HG02970 (cell line): Measurements from ENCODE around the gene MEST.
"Not testable (repeated sequence)": the region's sequence is repeated elsewhere in the genome, so short reads cannot be mapped to it uniquely, and the experiment has no call there.

Experiments
- ATAC-seq: cut with Tn5 transposase; IDR thresholded peaks from one replicate; pipeline ENCODE4 v1.9.1; 2021; ENCODE audit warnings: mild to moderate bottlenecking, moderate library complexity, moderate number of reproducible peaks; ENCODE audit not compliant: unreplicated experiment, low FRiP score

Gene MEST

DNA sequence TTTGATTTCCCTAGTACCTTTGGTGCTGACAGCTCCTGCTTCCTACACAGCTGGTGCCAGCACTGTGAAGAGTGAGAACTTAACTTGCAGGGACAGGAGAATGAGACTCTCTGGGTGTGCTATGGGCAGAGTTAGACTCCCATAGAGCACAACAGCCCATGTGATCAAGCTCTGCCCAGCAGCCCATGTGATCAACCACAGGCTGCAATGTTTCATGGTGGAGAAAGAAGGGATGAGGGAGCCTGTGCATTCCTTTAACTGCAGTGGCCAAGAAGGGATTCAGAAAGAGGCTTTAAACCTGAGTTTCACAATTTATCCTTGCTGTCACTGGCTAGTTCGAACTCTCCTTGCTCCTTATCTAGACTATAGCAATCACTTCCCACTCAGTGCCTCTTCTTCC, 10.0 kb upstream of the MEST start:
- ATAC-seq = no peak

DNA sequence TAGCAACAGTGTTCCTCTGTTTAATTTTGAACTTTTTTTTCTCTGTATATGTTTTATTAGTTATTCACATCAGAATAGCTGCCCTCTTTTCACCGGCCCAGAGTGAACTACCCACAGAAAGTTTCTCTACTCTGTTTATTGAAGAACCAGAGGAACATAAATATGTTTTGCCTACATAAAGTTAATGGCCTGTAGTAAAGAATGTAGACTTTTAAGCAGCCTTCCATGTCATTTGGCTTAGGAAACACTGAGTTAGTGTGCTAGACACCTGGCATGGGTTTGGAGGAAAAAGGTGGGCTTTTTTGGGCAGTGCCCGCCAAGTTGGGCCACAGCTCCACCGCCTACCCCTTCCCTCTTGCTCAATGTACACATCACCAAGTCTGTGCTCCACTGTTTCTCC, 8.9 kb upstream of the MEST start:
- ATAC-seq = no peak

DNA sequence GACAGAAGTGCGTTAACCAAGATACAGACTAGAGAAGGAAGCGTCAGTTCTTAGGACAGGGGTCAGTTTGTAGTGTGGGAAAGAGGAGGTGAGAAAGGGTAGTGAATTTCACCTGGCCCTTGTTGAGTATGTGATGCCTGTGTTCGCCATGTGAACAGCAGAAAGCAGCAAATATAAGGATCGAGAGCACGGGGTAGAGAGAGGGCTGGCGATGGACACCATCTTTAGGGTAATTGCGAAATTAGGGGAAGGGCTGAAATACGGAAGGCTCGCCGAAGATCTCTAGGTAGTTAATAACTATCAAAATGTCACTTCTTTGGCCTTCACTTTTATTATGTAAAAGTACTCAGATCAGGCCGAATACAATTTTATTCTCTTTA, 6.2 kb upstream of the MEST start:
- ATAC-seq = no peak

DNA sequence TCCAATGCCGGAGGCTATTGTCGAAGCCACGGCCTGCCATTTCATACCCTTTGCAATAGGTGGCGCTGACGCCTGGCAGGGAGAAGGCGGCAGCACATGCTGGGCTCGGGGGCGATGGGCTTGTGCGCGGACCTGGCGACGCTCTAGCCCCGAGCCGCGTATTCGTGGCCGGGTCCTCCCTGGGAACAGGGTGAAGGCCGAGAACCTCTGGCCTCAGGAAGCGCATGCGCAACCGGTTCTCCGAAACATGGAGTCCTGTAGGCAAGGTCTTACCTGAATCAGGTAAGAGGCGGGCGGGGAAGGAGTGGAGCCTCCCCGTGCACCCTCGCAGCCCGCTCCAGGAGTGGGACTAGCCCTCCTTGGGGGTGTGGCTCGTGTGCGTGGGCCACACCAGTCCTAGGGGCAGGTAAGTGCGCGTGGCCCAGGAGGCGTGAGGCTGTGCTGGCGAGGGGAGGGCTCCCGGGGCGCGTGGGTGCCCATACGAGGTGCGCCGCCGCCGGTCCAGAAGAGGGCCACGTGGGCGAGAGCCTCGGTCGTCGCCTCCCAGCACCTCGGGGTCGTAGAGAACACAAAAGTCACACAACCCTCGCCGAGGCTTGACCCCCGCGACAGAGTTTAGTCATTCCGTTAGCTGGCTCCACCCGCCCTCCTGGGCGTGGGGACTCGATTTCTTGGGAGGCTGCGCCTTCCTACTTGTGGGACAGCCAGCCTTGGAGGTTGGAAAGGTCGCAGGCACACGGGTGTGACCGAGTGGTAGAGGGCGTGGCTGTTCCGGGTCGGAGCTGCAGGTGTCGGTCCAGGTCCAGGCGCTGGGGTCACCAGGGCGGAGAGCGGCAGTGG, 5.6 kb upstream of the MEST start:
- no peak for ATAC-seq

DNA sequence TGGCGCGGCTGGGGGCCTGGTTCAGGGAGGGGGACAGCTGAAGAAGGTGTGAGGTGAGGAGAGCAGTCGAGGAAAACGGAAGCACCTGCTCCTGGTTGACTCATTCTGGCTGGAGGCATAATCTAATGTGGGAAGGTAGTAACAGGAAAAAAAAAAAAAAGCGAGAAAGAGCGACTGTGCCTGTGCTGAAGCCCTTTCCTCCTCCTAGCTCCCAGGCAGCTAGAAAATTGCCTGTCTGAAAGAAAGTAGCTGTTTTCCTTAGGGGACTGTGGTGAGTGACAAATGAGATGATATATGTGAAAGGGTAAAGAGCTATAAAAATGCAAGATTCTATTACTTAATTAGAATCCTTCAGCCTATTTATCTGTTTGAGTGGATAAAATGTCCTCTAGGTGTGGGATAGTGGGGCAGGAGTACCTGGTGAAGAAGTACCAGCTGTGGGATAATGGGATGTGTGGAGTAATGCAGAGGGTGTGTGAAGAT, 4.9 kb upstream of the MEST start:
- no peak for ATAC-seq

DNA sequence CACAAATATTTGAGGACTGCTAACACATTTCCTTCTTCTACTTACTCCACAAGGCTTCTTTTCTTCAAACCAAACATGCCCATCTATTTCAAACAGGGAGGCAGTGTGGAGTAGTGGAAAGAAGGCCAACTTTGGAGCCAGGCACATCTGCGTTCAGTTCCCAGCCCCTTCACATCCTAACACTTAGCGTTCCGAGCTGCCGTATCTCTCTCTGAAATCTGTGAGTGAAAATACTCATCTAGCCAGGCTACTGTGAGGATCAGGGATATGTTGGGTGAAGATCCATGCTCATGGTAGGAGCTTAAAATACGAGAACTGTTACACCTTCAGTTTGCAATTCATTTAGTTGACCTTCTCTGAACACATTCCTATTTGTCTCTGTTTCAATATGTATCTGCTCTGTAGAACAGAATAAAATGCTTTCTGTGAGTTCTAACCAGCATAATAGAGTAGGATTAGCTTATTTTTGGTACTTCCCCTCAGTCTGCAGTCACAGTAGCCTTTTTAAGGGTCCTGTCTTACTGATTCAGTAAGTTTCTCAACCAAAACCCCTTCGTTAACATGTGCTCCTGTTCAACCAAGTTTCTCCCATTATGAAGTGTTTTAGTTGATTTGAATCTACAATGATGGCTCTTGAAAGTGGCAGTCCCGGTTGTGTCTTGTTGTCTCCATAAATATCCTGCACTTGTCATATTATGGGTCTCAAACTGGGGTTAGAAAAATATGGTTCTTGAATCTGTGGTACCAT, 3.3 kb upstream of the MEST start:
- ATAC-seq = no peak

DNA sequence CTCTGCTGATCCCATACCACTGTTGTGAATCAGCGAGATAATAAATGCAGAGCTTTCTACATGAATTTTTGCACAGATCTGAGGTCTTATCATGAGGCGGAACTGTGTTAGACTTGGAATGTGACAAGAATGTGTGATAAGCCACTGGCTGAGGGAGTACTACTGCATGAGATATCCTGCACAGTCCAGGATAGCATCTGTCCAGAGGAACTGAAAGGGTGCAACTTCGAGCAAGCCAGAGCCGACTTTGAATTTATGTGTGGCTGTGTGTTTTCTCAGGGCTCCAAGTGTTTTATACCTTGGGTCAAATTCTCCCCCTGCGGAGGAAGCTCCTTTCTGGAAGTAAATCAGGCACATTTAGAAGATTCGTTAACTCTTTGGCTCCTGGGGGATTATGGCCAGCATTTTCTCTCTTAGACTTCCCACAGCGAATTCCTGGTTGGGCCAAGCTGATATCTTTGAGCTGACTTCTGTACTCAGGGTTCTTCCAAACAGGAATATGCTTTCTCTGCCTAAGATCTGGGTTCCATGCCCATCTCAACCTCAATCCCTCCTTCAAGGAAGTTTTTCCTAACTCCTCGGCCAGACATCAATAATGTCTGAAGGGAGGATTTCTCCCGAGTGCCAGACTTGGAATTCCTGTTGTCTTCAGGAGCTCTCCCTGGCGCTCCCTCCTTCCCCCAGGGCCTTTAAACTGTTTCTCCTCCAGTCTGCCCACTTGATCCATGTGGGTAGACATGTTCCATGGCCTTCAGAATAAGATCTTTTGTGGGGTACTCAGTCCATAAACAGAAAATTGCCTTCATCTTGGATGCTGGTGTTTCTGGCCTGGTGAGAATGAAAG, 2.5 kb upstream of the MEST start:
- no peak for ATAC-seq

DNA sequence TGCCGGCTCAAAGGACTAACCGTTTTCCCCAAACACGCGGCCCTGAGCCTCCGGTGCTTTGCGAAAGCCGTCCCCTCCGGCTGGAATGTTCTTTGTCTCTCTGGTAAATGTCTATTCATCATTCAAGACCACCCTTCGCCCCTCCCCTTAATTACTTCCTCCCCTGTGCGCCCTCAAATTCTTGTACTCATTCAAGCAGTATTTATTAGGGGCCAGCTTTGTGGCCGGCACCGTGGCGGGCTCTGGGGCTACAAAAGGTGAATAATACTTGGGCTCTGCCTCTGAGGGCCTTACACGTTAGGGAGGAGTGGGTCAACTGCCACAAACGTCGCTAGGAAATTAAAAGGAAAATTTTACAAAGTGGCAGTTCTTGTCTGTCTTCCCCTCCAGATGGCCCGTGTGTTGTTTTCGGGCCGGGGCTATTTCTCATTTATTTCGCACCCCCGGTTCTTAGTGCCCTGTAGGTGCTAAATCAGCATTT, 1.5 kb upstream of the MEST start:
- ATAC-seq = no peak

DNA sequence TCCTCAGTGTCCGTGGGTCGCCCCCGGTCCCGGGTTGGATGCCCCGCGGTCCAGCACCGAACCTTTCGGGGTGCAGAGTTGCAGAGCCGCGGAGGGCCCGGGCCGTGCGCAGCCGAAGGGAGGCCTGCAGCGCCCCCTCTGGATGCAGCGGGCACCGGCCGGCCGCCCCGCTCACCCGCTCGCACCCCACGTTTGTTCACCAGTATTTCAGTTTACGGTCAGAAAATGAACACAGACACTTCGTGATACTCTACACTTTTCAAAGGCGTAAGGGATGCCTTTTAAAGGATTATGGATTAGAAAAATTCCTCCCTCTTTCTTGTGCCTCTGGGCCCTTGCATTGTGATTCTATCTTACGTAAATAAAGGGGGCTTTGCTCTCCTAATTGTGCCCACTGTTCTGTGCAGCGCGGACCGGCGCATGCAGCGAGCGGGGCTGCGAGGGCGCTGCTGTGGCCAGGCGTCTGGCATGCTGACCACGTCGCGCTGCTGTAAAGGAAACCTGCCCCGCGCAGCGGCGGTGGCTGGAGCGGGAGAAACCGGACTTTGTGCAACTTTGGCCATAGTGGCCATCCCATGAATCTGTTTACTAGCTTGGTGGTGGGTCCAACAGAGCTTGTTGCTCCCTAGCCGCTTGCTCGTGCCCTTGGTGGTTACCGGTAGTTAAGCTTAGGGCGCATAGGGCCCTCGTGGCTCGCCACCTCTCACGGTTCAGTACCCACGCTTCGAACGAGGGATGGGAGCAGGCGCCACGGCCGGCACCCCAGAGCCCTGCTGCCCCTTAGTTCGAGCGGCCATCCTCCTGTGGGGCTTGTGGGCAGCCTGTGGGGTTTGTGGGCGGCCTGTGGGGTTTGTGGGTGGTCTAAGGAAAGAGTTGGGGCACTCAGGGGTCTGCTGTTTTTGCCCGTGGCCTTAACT, 739 bp upstream of the MEST start:
- ATAC-seq = no peak

DNA sequence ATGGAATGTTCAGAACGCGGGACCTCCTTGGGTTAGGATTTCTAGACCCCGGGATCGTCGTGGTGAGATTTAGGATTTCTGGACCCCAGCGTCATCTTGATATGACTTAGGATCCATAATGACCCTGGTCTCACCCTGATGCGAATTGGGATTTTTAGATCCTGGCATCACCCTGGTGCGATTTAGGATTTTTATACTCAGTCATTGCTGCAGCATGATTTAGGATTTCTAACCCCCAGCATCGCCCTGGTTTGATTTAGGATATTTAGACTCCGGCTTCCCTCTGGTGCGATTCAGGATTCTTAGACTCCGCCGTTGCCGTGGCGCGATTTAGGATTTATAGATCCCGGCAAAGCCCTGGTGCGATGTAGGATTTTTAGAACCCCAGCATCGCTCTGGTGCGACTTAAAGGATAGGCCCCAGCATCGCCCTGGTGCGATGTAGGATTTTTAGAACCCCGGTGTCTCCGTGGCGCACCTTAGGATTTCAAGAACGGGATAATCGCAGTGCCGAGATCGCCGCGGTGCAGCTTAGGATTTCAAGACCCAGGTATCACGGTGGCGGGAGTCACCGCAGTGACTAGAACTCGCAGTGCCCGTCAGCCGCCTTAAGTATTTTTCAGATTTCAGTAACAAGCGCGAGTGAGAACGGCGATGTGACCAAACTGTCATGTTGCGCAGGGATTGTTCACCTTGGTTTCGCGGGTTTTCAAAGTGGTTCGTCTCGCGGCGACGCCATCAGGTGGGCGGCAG, 814 bp downstream of the MEST start:
- no peak for ATAC-seq

DNA sequence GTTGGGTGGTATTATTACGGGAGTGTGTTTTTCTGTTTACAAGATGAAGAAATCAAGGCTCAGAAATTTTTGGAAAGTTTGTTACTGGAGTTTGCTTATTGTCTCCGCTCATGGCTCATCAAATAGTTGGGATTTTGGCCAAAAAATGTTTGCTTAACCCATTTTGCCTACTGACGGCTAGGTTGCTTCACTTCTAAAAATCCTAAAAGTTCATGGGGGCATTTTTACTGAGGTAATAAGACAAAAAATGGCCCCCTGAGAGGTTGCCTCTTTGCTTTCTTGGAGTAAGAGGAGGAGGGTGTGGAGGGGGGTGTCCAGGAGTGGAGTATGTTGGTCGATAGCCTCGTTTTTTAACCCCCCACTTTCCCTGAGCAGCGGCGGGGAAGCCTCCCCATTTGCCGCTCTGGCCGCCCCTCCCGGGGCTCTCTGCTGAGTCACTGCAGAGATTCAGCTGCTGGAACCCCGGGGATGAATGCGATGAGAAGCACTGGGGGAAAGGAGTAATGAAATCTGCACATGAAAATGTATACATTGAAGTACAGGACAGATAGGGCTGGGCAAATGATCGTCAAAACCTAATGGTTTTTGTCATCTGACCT, 1.5 kb downstream of the MEST start:
- ATAC-seq = no peak

DNA sequence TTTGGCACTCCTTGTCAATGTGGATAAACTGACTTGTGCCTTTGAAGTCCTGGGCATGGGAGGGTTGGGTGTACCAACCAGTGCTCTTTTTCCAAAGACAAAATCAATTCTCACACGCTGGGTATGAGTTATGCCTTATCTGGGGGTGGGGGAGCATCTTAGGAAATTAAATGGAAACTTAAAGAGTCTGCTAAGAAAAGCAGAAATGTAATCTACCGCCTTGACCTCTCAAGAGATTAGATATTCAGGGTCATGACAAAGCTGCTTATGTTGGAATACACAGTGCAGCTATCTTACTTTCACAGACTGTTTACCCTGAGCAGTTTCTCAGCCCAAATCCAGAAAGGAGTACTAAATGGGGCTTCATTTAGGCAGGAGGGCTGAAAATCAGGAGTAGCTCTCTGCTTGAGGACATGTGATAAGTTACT, 2.6 kb downstream of the MEST start:
- no peak for ATAC-seq

DNA sequence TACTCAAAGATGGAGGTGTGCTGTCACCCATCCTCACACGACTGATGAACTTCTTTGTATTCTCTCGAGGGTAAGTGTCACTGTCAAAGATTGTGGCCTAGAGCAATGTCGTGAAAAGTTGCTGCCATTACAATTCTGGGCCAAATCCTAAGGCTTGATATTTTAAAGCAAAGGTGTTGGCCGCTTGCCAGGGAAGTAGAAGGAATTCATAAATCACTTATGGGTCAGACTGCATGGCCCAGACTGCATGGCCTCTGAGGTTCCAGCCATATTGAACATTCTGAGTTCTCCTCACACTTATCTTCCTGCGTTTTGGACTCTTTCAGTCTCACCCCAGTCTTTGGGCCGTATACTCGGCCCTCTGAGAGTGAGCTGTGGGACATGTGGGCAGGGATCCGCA, 8.6 kb downstream of the MEST start:
- ATAC-seq = no peak

DNA sequence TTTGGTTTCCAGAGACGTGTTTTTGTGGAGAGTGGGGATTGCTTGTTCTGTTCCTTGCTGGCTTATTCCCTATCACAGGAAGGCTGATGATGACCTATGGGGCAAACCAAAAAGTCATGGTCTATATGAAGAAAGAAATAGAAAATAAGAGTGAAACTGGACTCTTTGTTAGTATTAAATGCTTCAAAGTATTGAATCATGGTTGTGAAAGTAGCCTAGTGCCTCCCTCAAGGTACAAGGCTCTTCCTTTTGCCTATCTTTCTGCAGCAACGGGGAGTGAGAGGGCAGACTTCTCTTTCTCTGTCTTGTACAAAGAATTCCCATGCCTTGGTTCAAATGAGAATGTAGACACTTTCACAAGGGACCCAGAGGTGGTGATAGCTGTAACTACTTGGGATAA, 9.0 kb downstream of the MEST start:
- no peak for ATAC-seq

DNA sequence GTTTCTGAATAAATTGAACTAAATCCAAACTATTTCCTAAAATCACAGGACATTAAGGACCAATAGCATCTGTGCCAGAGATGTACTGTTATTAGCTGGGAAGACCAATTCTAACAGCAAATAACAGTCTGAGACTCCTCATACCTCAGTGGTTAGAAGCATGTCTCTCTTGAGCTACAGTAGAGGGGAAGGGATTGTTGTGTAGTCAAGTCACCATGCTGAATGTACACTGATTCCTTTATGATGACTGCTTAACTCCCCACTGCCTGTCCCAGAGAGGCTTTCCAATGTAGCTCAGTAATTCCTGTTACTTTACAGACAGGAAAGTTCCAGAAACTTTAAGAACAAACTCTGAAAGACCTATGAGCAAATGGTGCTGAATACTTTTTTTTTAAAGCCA, 13.9 kb downstream of the MEST start:
- ATAC-seq = no peak

DNA sequence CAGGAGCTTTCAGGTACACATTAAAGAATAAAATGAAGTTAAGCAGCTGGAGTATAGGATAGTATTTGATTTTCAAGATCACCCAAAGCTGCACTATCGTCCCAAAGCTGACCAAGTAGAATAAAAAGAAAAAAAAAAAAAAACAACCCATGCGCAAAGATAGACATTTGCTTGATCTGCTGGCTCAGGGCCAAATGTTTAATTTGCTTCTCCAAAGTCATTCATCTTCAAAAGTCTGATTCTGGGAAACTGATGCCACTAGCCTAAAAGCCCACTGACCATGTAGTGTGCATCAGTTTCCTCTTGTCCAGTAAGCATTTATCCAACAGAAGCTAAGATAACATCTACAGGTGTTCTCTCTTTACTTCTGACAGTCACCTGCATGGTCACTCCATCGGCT, 14.5 kb downstream of the MEST start:
- no peak for ATAC-seq

DNA sequence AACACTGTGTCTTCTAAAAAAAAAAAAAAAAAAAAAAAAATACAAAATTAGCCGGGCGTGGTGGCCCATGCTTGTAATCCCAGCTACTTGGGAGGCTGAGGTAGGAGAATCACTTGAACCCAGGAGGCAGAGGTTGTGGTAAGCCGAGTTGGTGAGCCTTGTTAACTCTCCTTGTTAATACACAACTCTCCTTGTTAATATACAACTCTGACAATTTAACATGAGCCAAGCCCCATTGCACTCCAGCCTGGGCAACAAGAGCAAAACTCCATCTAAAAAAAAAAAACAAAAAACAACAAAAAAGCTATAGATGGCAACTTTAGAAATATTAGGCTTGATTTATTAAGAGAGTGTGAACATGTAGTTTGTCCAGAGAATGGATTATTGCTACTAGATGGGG, 20.2 kb downstream of the MEST start:
- ATAC-seq = not testable (repeated sequence)

DNA sequence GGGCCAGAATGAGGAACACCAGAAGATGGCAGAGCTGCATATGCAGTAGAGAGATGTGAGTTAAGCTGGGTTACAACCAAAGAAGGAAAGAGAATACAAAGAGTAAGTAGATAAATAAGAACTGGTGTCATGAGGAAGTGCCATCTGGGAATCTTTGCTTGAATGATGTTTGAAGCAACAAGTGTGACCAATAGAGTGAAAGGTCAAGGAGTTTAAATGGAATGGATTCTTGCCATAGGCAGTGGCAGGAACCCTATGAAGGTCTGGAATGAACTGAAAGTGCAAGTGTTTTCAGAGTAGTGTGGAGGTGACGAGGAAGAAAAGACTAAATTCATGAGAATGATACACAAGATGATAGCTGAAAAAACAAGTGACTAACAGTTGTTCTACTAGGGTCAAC, 21.6 kb downstream of the MEST start:
- ATAC-seq = no peak
